Adipocyte (in vitro differentiated cells): ENCODE results near the gene SH3RF3.

Source experiments
- DNase-seq: peaks from one replicate; pipeline ENCODE4 v3.0.0-alpha.2; 2015; ENCODE audit warnings: low read depth
- H3K27me3 ChIP-seq: replicated peaks from 2 replicates; pipeline ENCODE4 v1.7.0; 2013; ENCODE audit warnings: mild to moderate bottlenecking, low read length, moderate library complexity; ENCODE audit not compliant: control insufficient read depth, insufficient read depth
- H3K36me3 ChIP-seq: 2 replicates; pipeline ENCODE4 v1.7.0; 2013; ENCODE audit warnings: low read length, mild to moderate bottlenecking, moderate library complexity; ENCODE audit not compliant: control insufficient read depth, insufficient read depth, severe bottlenecking
- H3K4me1 ChIP-seq: 2 replicates; pipeline ENCODE4 v1.7.0; 2013; ENCODE audit warnings: mild to moderate bottlenecking, low read length, moderate library complexity; ENCODE audit not compliant: control insufficient read depth, insufficient read depth
- H3K4me3 ChIP-seq: 2 replicates; pipeline ENCODE4 v1.7.0; 2013; ENCODE audit warnings: mild to moderate bottlenecking, low read length, moderate library complexity
- H3K9ac ChIP-seq: 2 replicates; pipeline ENCODE4 v1.7.0; 2013; ENCODE audit warnings: mild to moderate bottlenecking, low read length, moderate library complexity
- H3K9me3 ChIP-seq: 2 replicates; pipeline ENCODE4 v1.7.0; 2013; ENCODE audit warnings: mild to moderate bottlenecking, low read length, moderate library complexity; ENCODE audit not compliant: control insufficient read depth

Gene SH3RF3

DNA sequence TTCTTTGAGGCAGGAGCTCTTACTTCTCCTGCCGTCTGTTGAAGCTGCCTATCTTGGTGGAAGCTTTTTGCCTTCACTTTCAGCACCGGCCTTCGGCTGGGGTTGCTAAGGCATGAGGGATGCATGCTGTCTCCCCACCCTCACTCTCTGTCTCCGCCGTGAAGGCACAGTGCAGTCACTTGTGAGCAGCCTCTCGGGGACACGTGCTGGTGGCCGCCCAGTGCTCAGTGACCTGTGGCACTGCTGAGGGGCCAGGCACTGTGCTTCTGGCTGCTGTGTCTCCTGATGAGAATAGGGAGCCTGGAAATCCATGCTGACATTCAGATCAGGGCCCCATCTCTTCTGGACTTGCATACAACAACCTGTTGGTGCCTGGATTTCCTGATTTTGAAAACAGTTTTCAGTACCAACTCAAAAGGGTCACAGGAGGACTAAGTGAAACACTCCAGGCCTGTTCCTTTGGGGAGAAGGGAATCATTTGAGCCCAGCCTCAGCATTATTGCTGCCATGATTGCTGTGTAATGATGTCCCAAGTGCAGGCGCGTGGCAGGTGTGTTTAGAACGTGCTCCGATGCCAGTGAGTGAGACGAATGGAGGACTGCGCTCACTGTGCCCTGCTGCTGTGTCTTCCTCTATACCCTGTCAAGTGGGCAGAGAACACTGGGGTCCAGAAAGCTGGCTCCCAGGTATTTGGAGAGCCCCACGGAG is 266.6 kb downstream of the SH3RF3 start:
- Histone ChIP-seq H3K27me3 (no peaks in the 10 kb centered on the region), H3K36me3 (peaks cover 13% of the 10 kb centered on the region), H3K4me3 (no peak overlapping the region), H3K4me1 (no peaks in the 10 kb centered on the region), H3K9ac (no peak overlapping the region), H3K9me3 (no peaks in the 10 kb centered on the region)
- no peak for DNase-seq

DNA sequence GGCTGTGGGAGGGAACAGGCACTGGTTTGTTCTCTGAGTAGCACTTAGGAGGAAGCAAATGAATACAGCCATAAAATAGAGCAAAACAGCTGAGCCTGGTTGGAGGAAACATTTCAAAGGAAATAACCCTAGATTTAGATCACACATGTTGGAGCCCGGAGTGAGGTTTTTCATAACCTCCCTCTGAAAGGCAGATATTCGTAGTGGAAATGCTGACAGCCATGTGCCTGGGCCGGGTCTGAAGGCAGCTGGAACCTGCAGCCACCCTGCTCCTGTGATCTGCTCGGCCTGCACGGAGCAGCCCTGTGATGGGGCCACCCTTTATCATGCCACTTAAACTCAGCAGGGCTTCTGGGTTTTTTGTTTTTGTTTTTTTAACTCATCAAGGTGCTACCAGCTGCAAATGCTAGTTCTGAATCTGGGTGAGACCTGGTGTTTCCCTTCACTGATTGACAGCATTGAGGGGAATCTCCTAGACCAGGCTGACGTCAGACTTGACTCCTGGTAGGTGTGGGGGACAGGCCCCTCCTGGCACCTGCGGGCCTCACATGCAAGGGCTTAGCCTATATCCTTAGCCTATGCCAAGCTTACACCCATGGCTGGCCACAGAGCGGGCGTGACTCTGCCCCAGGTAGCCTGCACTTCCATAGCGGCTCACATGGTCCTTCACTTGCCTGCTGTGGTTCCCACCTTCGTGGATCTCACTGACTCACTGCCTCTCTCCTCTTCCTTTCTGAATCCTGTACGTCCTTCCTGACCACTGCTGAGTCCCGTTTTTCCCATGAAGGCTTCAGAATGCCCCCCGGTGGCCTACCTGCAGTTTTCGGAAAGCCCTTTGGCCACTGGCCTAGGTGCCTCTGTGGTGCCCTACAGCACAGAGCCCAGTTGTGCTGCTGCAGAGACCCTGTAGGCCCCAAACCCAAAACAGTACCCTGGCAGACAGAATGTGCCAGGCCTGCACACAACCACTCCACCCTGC is 267.5 kb downstream of the SH3RF3 start:
- DNase-seq = no peak
- no peaks in the 10 kb centered on the region for H3K27me3 ChIP-seq
- no peak overlapping the region for H3K9ac ChIP-seq
- H3K36me3 ChIP-seq = peaks cover 14% of the 10 kb centered on the region
- no peaks in the 10 kb centered on the region for H3K9me3 ChIP-seq
- no peaks in the 10 kb centered on the region for H3K4me1 ChIP-seq
- H3K4me3 ChIP-seq = no peak overlapping the region

DNA sequence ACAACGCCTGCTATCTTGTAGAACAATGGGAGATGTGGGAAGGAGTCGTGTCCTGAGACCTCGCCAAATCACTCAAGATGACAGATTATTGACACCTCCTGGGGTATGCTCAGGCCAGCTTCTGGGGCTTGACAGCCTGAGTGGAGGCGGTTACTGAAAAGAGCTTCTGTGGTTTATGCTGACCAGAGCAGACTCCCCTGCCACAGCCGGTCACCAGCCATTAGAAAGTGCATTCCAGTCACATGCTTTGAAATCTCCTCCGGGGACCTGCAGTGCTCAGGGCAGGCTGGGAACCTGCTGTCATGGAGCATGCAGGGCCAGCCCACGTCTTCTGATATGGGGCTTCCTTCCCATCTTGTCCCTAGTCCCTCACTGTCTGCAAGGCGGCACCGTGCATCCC is 268.9 kb downstream of the SH3RF3 start:
- Histone ChIP-seq H3K4me1 (no peaks in the 10 kb centered on the region), H3K4me3 (no peak overlapping the region), H3K36me3 (peaks cover 14% of the 10 kb centered on the region), H3K9me3 (no peaks in the 10 kb centered on the region), H3K27me3 (no peaks in the 10 kb centered on the region), H3K9ac (no peak overlapping the region)
- DNase-seq = no peak

DNA sequence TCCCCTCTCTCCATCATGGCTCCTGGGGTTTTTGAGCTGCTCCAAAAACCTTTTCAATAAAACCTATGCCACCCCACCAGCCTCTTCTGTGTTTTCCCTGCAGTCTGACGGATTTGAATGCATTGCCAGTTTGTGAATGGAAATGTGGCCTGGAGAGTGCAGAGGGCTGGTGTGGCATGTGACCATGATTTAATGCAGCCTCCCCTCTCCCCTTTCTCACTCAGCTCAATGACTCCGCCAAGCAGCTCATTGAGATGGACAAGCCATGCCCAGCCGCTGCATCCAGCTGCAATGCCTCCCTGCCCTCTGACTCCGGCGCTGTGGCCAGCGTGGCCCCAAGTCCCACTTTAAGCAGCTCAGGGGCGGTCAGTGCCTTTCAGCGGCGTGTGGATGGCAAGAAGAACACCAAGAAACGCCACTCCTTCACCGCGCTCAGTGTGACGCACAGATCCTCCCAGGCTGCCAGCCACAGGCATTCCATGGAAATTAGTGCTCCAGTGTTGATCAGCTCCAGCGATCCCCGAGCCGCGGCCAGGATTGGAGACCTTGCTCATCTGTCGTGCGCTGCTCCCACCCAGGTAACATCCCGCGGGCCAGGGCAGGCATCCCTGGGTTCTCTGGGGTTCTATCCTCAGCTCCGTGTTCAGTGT is 269.5 kb downstream of the SH3RF3 start:
- no peaks in the 10 kb centered on the region for H3K27me3 ChIP-seq
- peaks cover 14% of the 10 kb centered on the region for H3K36me3 ChIP-seq
- H3K9ac ChIP-seq = no peak overlapping the region
- H3K9me3 ChIP-seq = no peaks in the 10 kb centered on the region
- no peak overlapping the region for H3K4me3 ChIP-seq
- no peak for DNase-seq
- H3K4me1 ChIP-seq = no peaks in the 10 kb centered on the region

- Histone ChIP-seq H3K4me3 (no peak overlapping the region), H3K9ac (no peak overlapping the region), H3K4me1 (no peaks in the 10 kb centered on the region)
Observed at GRCh38 chr2:109399066-109399465, 270.1 kb downstream of the SH3RF3 start.

DNA sequence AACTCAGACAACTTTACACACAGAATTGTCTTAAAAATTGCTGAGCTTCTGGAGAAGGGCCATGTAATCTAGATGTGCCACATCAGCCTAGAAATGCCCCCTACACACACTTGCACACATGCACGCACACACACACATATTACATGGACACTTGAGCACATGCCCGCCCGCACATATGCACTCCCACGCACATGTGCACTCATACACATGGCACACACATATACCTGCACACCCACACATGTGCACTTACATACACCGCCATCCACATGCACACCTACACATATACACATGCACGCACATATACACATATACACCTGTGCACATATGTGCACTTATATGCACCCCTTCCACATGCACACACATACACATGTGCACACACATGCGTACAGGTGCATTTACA is 271.1 kb downstream of the SH3RF3 start:
- H3K36me3 ChIP-seq = peaks cover 14% of the 10 kb centered on the region
- H3K9me3 ChIP-seq = no peaks in the 10 kb centered on the region
- DNase-seq = no peak
- H3K4me1 ChIP-seq = no peaks in the 10 kb centered on the region
- no peak overlapping the region for H3K4me3 ChIP-seq
- no peaks in the 10 kb centered on the region for H3K27me3 ChIP-seq
- H3K9ac ChIP-seq = no peak overlapping the region

More at GRCh38 chr2:109399066-109399465, 270.1 kb downstream of the SH3RF3 start:
- H3K36me3 ChIP-seq = peaks cover 14% of the 10 kb centered on the region
- DNase-seq = no peak
- no peaks in the 10 kb centered on the region for H3K27me3 ChIP-seq
- no peaks in the 10 kb centered on the region for H3K9me3 ChIP-seq

- no peak for DNase-seq
- H3K4me3 ChIP-seq = no peak overlapping the region
- H3K9me3 ChIP-seq = no peaks in the 10 kb centered on the region
- H3K36me3 ChIP-seq = peaks cover 14% of the 10 kb centered on the region
- H3K27me3 ChIP-seq = no peaks in the 10 kb centered on the region
- no peak overlapping the region for H3K9ac ChIP-seq
- H3K4me1 ChIP-seq = no peaks in the 10 kb centered on the region
Observed at GRCh38 chr2:109401370-109401769, 272.4 kb downstream of the SH3RF3 start.

DNA sequence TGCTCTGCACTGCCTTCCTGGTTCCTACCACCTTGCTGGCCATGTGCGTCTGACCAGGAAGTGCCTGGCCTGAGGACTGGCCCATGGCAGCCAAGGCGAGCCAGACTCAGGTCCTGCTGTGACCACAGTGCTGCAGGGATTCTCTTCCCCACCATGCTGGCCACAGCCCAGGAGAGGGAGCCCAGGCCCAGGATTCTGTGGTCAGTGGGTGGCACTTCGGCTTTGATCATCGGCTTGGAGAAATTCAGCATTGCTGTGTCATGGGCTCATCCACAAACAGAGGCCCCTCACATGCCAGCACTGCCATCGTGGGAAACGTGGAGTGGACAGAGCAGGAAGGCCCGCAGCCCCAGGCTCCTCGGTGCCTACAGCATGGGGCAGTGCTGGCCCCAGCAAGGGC is 273.2 kb downstream of the SH3RF3 start:
- Histone ChIP-seq H3K27me3 (no peaks in the 10 kb centered on the region), H3K36me3 (peaks cover 14% of the 10 kb centered on the region), H3K9me3 (no peaks in the 10 kb centered on the region), H3K9ac (no peak overlapping the region), H3K4me1 (no peaks in the 10 kb centered on the region), H3K4me3 (no peak overlapping the region)
- no peak for DNase-seq

GRCh38 chr2:109402980-109403840 is 274.2 kb downstream of the SH3RF3 start:
- no peaks in the 10 kb centered on the region for H3K27me3 ChIP-seq
- H3K4me3 ChIP-seq = no peak overlapping the region
- H3K4me1 ChIP-seq = no peaks in the 10 kb centered on the region
- H3K36me3 ChIP-seq = peaks cover 14% of the 10 kb centered on the region
- no peak for DNase-seq
- no peaks in the 10 kb centered on the region for H3K9me3 ChIP-seq
- H3K9ac ChIP-seq = no peak overlapping the region

GRCh38 chr2:109403841-109404201 is 274.8 kb downstream of the SH3RF3 start:
- H3K27me3 ChIP-seq = no peaks in the 10 kb centered on the region
- peaks cover 14% of the 10 kb centered on the region for H3K36me3 ChIP-seq
- H3K9ac ChIP-seq = no peak overlapping the region
- no peak for DNase-seq
- no peak overlapping the region for H3K4me3 ChIP-seq
- H3K4me1 ChIP-seq = no peaks in the 10 kb centered on the region
- no peaks in the 10 kb centered on the region for H3K9me3 ChIP-seq
